Subcutaneous adipose tissue (tissue), 4 donors: ENCODE results near the gene STK32A. TPM values are rescaled to one million over a fixed set of nuclear protein-coding genes. Genes with fewer than 3 reads are reported as not detected.

Experiments used
- total RNA-seq, 4 donors: library from RNA; depleted of rRNA; stranded (reverse); fragments of >200 nt; gene quantifications; one replicate each; pipeline ENCODE4 v1.1.0, GENCODE V29; 2016
- TF ChIP-seq, protein P1 (sequence below): fragments of 450-650 bp; IDR thresholded peaks from one replicate; pipeline ENCODE4 v1.5.1; 2016; ENCODE audit warnings: low read depth, mild to moderate bottlenecking, control low read depth, antibody characterized with exemption, moderate library complexity

STK32A gene
- total RNA-seq, 4 donors from 2014 or later = 1.8 to 5.3 (median 4.3) TPM

DNA sequence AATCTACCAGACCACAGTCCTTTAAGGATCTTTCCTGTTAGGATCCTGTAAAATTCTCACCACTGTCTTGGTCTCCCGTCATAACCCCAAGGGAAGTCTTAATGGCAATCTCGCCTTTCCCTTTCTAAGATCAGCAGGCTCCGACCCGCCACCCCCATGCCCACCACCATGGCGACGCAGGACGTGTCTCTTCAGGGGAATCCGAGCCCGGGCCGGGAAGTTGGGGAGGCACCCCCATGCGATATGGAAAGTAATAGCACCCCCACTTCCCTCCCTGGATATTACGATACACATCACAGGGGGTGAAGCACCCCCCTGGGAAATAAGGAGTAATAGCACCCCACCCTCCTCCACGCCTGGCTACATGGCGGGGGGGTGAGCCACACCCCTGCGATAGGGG is 8.3 kb upstream of the STK32A start:
- TF ChIP-seq, protein P1, sequence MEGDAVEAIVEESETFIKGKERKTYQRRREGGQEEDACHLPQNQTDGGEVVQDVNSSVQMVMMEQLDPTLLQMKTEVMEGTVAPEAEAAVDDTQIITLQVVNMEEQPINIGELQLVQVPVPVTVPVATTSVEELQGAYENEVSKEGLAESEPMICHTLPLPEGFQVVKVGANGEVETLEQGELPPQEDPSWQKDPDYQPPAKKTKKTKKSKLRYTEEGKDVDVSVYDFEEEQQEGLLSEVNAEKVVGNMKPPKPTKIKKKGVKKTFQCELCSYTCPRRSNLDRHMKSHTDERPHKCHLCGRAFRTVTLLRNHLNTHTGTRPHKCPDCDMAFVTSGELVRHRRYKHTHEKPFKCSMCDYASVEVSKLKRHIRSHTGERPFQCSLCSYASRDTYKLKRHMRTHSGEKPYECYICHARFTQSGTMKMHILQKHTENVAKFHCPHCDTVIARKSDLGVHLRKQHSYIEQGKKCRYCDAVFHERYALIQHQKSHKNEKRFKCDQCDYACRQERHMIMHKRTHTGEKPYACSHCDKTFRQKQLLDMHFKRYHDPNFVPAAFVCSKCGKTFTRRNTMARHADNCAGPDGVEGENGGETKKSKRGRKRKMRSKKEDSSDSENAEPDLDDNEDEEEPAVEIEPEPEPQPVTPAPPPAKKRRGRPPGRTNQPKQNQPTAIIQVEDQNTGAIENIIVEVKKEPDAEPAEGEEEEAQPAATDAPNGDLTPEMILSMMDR = no peak

DNA sequence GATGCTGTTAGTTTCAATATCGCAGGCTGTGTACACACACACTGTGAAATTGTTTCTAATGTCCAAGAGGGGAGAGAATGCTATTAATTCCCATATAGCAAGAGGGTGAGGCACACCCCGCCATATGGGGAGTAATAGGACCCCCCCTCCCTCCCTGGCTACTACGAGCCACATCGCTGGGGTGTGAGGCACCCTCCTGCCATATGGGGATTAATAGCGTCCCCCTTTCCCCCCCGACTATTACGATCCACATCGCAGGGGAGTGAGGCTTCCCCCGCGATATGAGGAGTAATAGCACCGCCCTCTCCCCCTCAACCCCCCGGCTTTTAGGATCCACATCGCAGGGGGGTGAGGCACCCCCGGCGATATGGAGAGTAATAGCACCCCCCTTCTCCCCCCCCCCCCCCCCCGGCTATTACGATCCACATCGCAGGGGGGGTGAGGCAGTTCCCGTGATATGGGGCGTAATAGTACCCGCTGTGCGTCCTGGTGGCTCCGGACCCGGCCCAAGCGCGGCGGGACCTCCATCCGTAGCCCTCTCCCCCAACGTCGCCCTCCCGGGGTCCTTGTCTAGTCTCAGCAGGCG is 494 bp upstream of the STK32A start:
- TF ChIP-seq, protein P1 = no peak

DNA sequence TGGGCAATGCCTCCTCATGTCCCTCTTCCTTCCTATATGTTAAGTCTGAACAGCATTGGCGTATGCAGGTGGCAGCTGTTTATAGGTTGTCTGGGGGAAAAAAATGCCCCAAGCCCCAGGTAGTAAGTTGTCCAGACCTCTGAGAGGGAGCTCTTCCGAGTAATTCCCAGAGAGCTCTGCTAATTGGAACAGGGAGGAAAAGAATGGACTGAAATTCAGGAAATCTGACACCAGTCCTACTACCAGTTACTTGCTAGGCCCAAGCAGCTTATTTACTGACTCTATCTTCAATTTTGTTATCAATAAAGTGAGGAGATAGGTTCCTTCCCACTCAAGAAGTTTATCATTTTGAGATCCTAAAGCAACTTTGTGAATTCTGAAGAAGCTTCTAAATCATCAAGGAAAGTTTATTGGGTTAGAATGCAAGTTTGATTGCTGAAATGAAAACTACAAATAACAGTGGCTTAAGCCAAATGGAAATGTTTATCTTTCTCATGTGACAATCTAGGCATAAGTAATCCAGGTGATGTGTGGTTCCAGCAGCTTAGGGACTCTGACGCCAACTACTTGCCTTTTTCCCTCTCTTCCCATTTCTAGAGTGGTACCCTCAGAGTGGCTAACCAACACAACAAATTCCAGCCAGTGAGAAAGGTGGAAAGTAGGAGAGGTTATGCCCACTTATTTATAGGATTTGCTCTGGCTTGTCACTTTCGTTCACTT is 5.6 kb downstream of the STK32A start:
- TF ChIP-seq, protein P1 = no peak

DNA sequence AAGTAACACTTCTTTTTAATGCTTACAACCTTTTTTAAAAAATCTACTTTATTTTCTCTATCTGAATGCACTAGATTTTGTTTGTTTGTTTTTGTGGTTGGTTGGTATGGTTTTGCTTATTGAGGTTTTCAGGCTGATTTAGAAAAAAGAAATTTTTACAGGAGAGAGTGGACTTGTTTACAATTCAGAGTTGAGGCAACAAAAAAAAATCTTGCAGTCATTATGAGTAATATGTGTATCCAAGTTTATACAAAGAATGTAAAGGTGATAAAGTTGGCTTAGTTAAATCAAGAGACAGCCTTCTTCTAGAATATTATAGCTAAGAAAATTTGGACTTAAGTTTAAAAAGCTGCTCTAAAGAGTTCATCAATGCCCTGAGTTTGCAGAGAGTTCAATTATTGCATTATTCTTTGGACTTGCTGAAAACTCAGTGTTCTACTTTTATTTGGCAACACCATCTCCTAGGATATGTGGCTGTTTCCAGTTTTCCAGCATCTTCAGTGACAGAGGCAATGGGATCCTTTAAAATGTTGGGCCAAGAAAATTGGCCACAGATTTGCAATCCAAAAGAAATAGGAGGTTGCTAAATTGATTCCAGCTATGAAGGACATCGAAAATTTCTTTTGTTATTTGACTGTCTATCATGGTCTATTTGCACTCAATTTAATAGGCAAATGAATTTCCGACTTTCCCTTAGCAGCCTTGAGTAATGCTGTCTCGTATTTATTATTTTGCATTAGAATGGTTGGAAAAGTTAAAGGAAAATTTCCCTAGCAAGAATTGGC is 10.7 kb downstream of the STK32A start:
- TF ChIP-seq, protein P1 = no peak

DNA sequence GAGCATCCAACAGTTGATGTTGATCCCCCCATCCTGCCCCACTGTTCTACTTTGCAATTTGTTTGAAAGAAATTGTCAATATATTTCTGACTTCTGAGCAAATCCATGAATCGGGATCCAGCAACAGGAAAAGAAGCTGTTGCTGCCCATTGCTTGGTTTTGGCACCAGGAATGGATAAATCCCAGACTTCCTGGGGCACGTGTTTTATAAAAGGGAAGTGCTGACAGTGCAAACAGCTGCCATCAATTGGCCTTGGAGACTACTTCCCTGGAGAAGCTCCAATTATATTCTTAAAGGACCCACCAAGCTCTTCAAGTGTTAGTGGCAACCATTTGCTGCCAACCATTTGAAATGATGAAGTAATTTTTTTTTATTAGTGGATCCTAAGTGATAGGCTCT is 13.7 kb downstream of the STK32A start:
- TF ChIP-seq, protein P1 = no peak

DNA sequence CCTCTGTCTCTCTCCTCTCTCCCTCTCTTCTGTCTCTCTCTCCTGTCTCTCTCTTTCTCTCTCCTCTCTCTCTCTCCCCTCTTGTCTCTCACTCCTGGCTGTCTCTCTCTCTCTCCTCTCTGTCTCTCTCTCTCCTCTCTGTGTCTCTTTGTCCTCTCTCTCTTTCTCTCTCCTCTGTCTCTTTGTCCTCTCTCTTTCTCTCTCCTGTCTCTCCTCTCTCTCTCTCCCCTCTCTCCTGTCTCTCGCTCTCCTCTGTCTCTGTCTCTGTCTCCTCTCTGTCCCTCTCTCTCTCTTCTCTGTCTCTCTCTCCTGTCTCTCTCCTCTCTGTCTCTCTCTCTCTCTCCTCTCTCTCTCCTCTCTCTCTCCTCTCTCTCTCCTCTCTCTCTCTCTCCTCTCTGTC is 25.0 kb downstream of the STK32A start:
- TF ChIP-seq, protein P1 = no peak
